ENCODE results near the gene ZNF784. TPM values are rescaled to one million over a fixed set of nuclear protein-coding genes. Genes with fewer than 3 reads are reported as not detected.
A peak's percentile ranks its signal among the peaks of the same experiment; 100 is the strongest.

The ZNF784 gene
- total and polyA plus RNA-seq, 2 of the 13 experiments (the other 11 are each of a cell fraction or from before 2014, with no cell fraction given), result 4.1 to 4.2 TPM

DNA sequence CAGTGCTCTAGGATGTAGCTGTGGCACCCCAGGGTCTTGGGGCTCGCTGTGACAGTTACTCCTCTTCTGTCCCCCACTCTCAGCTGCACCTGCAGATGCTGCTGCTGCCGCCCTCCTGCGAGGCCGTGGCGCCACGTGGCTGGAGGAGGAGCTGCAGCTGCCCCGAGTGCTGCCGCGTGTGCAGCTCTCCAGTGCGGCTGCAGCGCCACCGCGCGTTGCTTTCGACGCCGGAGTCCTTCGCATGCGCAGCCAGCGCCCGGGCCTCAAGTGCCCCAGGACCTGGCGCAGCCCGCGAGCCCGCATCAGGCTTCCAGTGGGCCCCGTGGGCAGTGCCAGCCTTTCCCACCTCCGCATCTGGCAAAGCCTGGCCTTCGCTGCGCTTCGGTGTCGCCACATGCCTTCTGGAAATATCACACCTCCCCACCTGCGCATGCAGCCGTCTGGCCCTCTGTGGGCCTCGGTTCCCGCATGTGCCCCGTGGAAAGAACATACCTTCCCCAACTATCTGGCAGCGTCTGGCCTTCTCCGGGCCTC, 15.7 kb upstream of the ZNF784 start (continued):
- TF ChIP-seq AHR (CRISPR knock-in tag; IDR thresholded peaks at IDR 0.05), result no peak
- TF ChIP-seq STAT5B (CRISPR knock-in tag; IDR thresholded peaks at IDR 0.05), result no peak
- no peak for TF ChIP-seq ZNF777 (CRISPR knock-in tag; IDR thresholded peaks at IDR 0.05)
- TF ChIP-seq ZNF543 (CRISPR knock-in tag; IDR thresholded peaks at IDR 0.05), result no peak
- TF ChIP-seq TGIF2 (CRISPR knock-in tag; IDR thresholded peaks at IDR 0.05), result no peak
- TF ChIP-seq TAF15 (IDR thresholded peaks at IDR 0.05; ENCODE audit: low read depth, low read length, poor library complexity, severe bottlenecking), result peak; percentile 45
- TF ChIP-seq ZNF30 (CRISPR knock-in tag; IDR thresholded peaks at IDR 0.05), result 0 out of 2 replicates have a peak, but pooled peaks have one; percentile 56
- TF ChIP-seq, protein P1, sequence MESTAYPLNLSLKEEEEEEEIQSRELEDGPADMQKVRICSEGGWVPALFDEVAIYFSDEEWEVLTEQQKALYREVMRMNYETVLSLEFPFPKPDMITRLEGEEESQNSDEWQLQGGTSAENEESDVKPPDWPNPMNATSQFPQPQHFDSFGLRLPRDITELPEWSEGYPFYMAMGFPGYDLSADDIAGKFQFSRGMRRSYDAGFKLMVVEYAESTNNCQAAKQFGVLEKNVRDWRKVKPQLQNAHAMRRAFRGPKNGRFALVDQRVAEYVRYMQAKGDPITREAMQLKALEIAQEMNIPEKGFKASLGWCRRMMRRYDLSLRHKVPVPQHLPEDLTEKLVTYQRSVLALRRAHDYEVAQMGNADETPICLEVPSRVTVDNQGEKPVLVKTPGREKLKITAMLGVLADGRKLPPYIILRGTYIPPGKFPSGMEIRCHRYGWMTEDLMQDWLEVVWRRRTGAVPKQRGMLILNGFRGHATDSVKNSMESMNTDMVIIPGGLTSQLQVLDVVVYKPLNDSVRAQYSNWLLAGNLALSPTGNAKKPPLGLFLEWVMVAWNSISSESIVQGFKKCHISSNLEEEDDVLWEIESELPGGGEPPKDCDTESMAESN (CRISPR knock-in tag; conservative IDR thresholded peaks at IDR 0.05), result no peak
- 0 out of 2 replicates have a peak, but pooled peaks have one; percentile 31 for TF ChIP-seq ZNF414 (CRISPR knock-in tag; IDR thresholded peaks at IDR 0.05)
- TF ChIP-seq CHCHD3 (CRISPR knock-in tag; IDR thresholded peaks at IDR 0.05), result 0 out of 2 replicates have a peak, but pooled peaks have one; percentile 33
- no peak for TF ChIP-seq NR2F6 (IDR thresholded peaks at IDR 0.05)
- no peak for TF ChIP-seq NR2F6 (CRISPR knock-in tag; IDR thresholded peaks at IDR 0.05)
- TF ChIP-seq, protein P2, sequence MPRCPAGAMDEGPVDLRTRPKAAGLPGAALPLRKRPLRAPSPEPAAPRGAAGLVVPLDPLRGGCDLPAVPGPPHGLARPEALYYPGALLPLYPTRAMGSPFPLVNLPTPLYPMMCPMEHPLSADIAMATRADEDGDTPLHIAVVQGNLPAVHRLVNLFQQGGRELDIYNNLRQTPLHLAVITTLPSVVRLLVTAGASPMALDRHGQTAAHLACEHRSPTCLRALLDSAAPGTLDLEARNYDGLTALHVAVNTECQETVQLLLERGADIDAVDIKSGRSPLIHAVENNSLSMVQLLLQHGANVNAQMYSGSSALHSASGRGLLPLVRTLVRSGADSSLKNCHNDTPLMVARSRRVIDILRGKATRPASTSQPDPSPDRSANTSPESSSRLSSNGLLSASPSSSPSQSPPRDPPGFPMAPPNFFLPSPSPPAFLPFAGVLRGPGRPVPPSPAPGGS (CRISPR knock-in tag; IDR thresholded peaks at IDR 0.05), result 0 out of 2 replicates have a peak, but pooled peaks have one; percentile 6
- no peak for TF ChIP-seq TBP (CRISPR knock-in tag; IDR thresholded peaks at IDR 0.05)
- TF ChIP-seq, protein P3, sequence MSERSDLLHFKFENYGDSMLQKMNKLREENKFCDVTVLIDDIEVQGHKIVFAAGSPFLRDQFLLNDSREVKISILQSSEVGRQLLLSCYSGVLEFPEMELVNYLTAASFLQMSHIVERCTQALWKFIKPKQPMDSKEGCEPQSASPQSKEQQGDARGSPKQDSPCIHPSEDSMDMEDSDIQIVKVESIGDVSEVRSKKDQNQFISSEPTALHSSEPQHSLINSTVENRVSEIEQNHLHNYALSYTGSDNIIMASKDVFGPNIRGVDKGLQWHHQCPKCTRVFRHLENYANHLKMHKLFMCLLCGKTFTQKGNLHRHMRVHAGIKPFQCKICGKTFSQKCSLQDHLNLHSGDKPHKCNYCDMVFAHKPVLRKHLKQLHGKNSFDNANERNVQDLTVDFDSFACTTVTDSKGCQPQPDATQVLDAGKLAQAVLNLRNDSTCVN (CRISPR knock-in tag; IDR thresholded peaks at IDR 0.05; ENCODE audit: borderline replicate concordance), result no peak
- TF ChIP-seq FOXP4 (CRISPR knock-in tag; IDR thresholded peaks at IDR 0.05), result no peak
- no peak for TF ChIP-seq TCF7L2 (IDR thresholded peaks at IDR 0.05; ENCODE audit: low read depth, low read length)
- no peak for TF ChIP-seq ZNF883 (CRISPR knock-in tag; IDR thresholded peaks at IDR 0.05; ENCODE audit: not compliant biosample characterization)
- TF ChIP-seq GMEB1 (CRISPR knock-in tag; IDR thresholded peaks at IDR 0.05; ENCODE audit: borderline replicate concordance), result no peak
- TF ChIP-seq ETS1 (CRISPR knock-in tag; IDR thresholded peaks at IDR 0.05), result no peak
- TF ChIP-seq SMARCC2 (IDR thresholded peaks at IDR 0.05), result no peak

Data from HepG2 (cell line).